Measurements from ENCODE around the gene MROH8.

The MROH8 gene

GRCh38 chr20:37185686-37186085 lies 6.3 kb upstream of the MROH8 start:
- TF ChIP-seq FOXP2 (optimal IDR thresholded peaks at IDR 0.05; ENCODE audit: borderline replicate concordance, extremely low read depth, extremely low read length, insufficient read depth): no peak
- no peak for TF ChIP-seq REST (IDR thresholded peaks at IDR 0.05; ENCODE audit: insufficient read depth in 1 of 2, low read depth in 2 of 2, low read length in 2 of 2)
- TF ChIP-seq SIN3A (IDR thresholded peaks at IDR 0.05; ENCODE audit: borderline replicate concordance, insufficient read depth, low read length): no peak
- no peak for TF ChIP-seq POLR2AphosphoS5 (IDR thresholded peaks at IDR 0.05; ENCODE audit: low read depth, low read length)
- no peak for TF ChIP-seq TAF1 (IDR thresholded peaks at IDR 0.05; ENCODE audit: borderline replicate concordance, insufficient read depth, low read length)

GRCh38 chr20:37179683-37180524 lies 556 bp upstream of the MROH8 start:
- TF ChIP-seq FOXP2 (optimal IDR thresholded peaks at IDR 0.05; ENCODE audit: borderline replicate concordance, extremely low read depth, extremely low read length, insufficient read depth): no peak
- TF ChIP-seq SIN3A (IDR thresholded peaks at IDR 0.05; ENCODE audit: borderline replicate concordance, insufficient read depth, low read length): 0 out of 2 replicates have a peak, but pooled peaks have one; percentile 15
- no peak for TF ChIP-seq REST (IDR thresholded peaks at IDR 0.05; ENCODE audit: insufficient read depth in 1 of 2, low read depth in 2 of 2, low read length in 2 of 2)
- 0 out of 2 replicates have a peak, but pooled peaks have one; percentile 8 for TF ChIP-seq POLR2AphosphoS5 (IDR thresholded peaks at IDR 0.05; ENCODE audit: low read depth, low read length)
- TF ChIP-seq TAF1 (IDR thresholded peaks at IDR 0.05; ENCODE audit: borderline replicate concordance, insufficient read depth, low read length): no peak

- TF ChIP-seq POLR2AphosphoS5 (IDR thresholded peaks at IDR 0.05; ENCODE audit: low read depth, low read length) (no peak), REST (IDR thresholded peaks at IDR 0.05; ENCODE audit: insufficient read depth in 1 of 2, low read depth in 2 of 2, low read length in 2 of 2) (no peak), FOXP2 (optimal IDR thresholded peaks at IDR 0.05; ENCODE audit: borderline replicate concordance, extremely low read depth, extremely low read length, insufficient read depth) (no peak), SIN3A (IDR thresholded peaks at IDR 0.05; ENCODE audit: borderline replicate concordance, insufficient read depth, low read length) (no peak), TAF1 (IDR thresholded peaks at IDR 0.05; ENCODE audit: borderline replicate concordance, insufficient read depth, low read length) (no peak)
These were observed 6.5 kb downstream of the MROH8 start for GRCh38 chr20:37172836-37173235.

GRCh38 chr20:37166867-37167266 lies 12.5 kb downstream of the MROH8 start:
- no peak for TF ChIP-seq SIN3A (IDR thresholded peaks at IDR 0.05; ENCODE audit: borderline replicate concordance, insufficient read depth, low read length)
- TF ChIP-seq FOXP2 (optimal IDR thresholded peaks at IDR 0.05; ENCODE audit: borderline replicate concordance, extremely low read depth, extremely low read length, insufficient read depth): no peak
- no peak for TF ChIP-seq REST (IDR thresholded peaks at IDR 0.05; ENCODE audit: insufficient read depth in 1 of 2, low read depth in 2 of 2, low read length in 2 of 2)
- TF ChIP-seq POLR2AphosphoS5 (IDR thresholded peaks at IDR 0.05; ENCODE audit: low read depth, low read length): no peak
- TF ChIP-seq TAF1 (IDR thresholded peaks at IDR 0.05; ENCODE audit: borderline replicate concordance, insufficient read depth, low read length): no peak
